Measurements from ENCODE around the gene AIG1. TPM values are rescaled to one million over a fixed set of nuclear protein-coding genes. Genes with fewer than 3 reads are reported as not detected.

The AIG1 gene
- polyA plus RNA-seq, 1 experiment: 65.1 TPM

- ChIA-PET CTCF (no interaction called here), POLR2A (no interaction called here)
These were observed 43.2 kb downstream of the AIG1 start for GRCh38 chr6:143103916-143104315.

DNA sequence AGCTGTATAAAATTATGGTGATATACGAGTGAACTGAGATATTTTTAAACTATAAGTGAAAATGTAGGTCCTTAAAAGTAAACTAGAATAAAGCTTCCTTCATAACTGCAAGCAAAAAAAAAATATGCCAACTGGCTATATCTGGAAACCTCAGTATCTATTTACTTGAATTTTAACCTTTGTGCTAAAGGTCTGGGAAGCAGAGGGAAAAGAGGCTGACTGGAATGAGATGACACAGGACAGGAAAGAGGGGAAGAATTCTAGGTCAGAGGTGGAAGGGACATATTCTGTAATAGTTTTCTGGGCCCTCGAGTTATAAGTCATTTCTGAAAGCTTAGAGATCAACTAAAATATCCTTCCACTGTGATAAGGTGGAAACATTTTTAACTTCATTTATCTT lies 46.8 kb downstream of the AIG1 start:
- H3K9me3 ChIP-seq (ENCODE audit: control insufficient read depth, insufficient read depth, low read length): no peaks in the 10 kb centered on the region
- no peaks in the 10 kb centered on the region for H3K27me3 ChIP-seq (ENCODE audit: control insufficient read depth, insufficient read depth, low read length)
- H3K4me3 ChIP-seq (ENCODE audit: low read depth, low read length): no peak overlapping the region
- ChIA-PET CTCF (interaction anchor here (0.6 kb wide), 1 partner anchor 54 kb away, joined by 3 read pairs; no protein-coding TSS in a partner anchor), POLR2A (no interaction called here)
- DNase-seq (ENCODE audit: low read depth, low spot score): no peak
- H3K27ac ChIP-seq (ENCODE audit: low read depth, low read length): no peak overlapping the region
- TF ChIP-seq, protein P1, sequence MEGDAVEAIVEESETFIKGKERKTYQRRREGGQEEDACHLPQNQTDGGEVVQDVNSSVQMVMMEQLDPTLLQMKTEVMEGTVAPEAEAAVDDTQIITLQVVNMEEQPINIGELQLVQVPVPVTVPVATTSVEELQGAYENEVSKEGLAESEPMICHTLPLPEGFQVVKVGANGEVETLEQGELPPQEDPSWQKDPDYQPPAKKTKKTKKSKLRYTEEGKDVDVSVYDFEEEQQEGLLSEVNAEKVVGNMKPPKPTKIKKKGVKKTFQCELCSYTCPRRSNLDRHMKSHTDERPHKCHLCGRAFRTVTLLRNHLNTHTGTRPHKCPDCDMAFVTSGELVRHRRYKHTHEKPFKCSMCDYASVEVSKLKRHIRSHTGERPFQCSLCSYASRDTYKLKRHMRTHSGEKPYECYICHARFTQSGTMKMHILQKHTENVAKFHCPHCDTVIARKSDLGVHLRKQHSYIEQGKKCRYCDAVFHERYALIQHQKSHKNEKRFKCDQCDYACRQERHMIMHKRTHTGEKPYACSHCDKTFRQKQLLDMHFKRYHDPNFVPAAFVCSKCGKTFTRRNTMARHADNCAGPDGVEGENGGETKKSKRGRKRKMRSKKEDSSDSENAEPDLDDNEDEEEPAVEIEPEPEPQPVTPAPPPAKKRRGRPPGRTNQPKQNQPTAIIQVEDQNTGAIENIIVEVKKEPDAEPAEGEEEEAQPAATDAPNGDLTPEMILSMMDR (IDR thresholded peaks at IDR 0.05; ENCODE audit: low read depth, low read length): no peak

More at GRCh38 chr6:143103916-143104315, 43.2 kb downstream of the AIG1 start:
- Histone ChIP-seq H3K27ac (ENCODE audit: low read depth, low read length) (no peak overlapping the region), H3K4me3 (ENCODE audit: low read depth, low read length) (no peak overlapping the region), H3K27me3 (ENCODE audit: control insufficient read depth, insufficient read depth, low read length) (no peaks in the 10 kb centered on the region), H3K9me3 (ENCODE audit: control insufficient read depth, insufficient read depth, low read length) (no peaks in the 10 kb centered on the region)
- DNase-seq (ENCODE audit: low read depth, low spot score): no peak
- TF ChIP-seq, protein P1 (IDR thresholded peaks at IDR 0.05; ENCODE audit: low read depth, low read length): no peak

DNA sequence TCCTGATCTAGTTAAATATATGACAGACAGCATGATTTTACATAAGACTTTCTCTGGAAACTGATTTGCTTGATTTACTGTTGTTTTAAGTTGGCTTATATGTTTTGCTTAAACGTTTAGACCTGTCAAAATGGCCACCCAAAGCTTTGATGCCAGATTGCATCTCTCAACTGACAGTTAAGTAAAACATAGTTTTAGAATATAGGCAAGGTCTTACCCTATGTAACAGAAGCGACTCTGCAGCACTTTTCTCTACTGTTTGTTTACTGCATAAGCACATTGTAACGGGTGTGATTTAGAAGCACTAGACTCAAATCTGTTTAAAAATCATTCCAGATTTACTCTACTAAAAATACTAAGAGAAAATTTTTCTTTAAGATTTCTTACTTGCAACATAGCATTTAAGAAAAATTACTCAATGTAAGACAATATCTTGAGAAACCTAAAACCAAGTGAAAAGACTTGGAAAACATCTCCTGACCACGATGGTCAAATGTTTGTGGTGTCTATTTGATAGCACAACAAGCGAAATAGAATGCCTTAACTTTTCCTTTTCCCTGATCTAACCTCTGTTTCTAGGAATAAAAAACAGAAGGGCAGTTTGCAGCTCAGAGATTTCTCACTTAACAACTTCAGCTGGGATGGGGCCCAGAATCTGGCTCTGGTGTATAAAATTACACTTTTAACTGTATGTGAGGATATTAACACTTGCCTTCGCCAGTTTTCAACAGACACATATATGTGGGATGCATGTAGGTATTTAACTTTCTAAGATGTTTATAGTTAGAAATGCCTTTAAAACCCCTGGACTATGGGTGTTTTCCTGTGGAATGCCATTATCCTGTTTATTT lies 47.4 kb downstream of the AIG1 start:
- Histone ChIP-seq H3K27ac (ENCODE audit: low read depth, low read length) (no peak overlapping the region), H3K4me3 (ENCODE audit: low read depth, low read length) (no peak overlapping the region), H3K27me3 (ENCODE audit: control insufficient read depth, insufficient read depth, low read length) (no peaks in the 10 kb centered on the region), H3K9me3 (ENCODE audit: control insufficient read depth, insufficient read depth, low read length) (no peaks in the 10 kb centered on the region)
- DNase-seq (ENCODE audit: low read depth, low spot score): no peak
- ChIA-PET CTCF (interaction anchor here (0.6 kb wide), 1 partner anchor 55 kb away, joined by 3 read pairs; no protein-coding TSS in a partner anchor), POLR2A (no interaction called here)
- TF ChIP-seq, protein P1 (IDR thresholded peaks at IDR 0.05; ENCODE audit: low read depth, low read length): no peak

- ChIA-PET CTCF (interaction anchor here (1.7 kb wide), 1 partner anchor 417 kb away, joined by 4 read pairs; no protein-coding TSS in a partner anchor), POLR2A (no interaction called here)
- Histone ChIP-seq H3K9me3 (ENCODE audit: control insufficient read depth, insufficient read depth, low read length) (no peaks in the 10 kb centered on the region), H3K27ac (ENCODE audit: low read depth, low read length) (no peak overlapping the region), H3K27me3 (ENCODE audit: control insufficient read depth, insufficient read depth, low read length) (no peaks in the 10 kb centered on the region), H3K4me3 (ENCODE audit: low read depth, low read length) (no peak overlapping the region)
- no peak for DNase-seq (ENCODE audit: low read depth, low spot score)
- TF ChIP-seq, protein P1 (IDR thresholded peaks at IDR 0.05; ENCODE audit: low read depth, low read length): no peak
These were observed 48.5 kb downstream of the AIG1 start for GRCh38 chr6:143109196-143109595.

- DNase-seq (ENCODE audit: low read depth, low spot score): peak; percentile 15
- TF ChIP-seq, protein P1 (IDR thresholded peaks at IDR 0.05; ENCODE audit: low read depth, low read length): no peak
- H3K4me3 ChIP-seq (ENCODE audit: low read depth, low read length): no peak overlapping the region
- H3K9me3 ChIP-seq (ENCODE audit: control insufficient read depth, insufficient read depth, low read length): no peaks in the 10 kb centered on the region
- no peak overlapping the region for H3K27ac ChIP-seq (ENCODE audit: low read depth, low read length)
- no peaks in the 10 kb centered on the region for H3K27me3 ChIP-seq (ENCODE audit: control insufficient read depth, insufficient read depth, low read length)
- POLR2A ChIA-PET: no interaction called here
- CTCF ChIA-PET: interaction anchor here (1.7 kb wide), 1 partner anchor 418 kb away, joined by 4 read pairs; no protein-coding TSS in a partner anchor
These were observed 49.9 kb downstream of the AIG1 start for GRCh38 chr6:143110572-143110971.

Data from AG04450 (cell line).